RWPE2 (cell line): ENCODE results near the gene DAP.

Source experiments
- ATAC-seq: fragments of 200-7000 bp; cut with Tn5 transposase; 3 replicates; pipeline ENCODE4 v1.9.1; 2021; ENCODE audit warnings: low read depth
- DNase-seq: peaks from one replicate; pipeline ENCODE4 v3.0.0-alpha.2; 2020; ENCODE audit warnings: low spot score
- H3K27ac ChIP-seq: fragments of 450-650 bp; 2 replicates; pipeline ENCODE4 v1.5.1; 2017; ENCODE audit warnings: mild to moderate bottlenecking; ENCODE audit not compliant: poor library complexity, severe bottlenecking
- H3K27me3 ChIP-seq: fragments of 250-450 bp; sonication (Bioruptor Pico); 2 replicates; pipeline ENCODE4 v1.5.1; 2021; ENCODE audit warnings: mild to moderate bottlenecking, moderate library complexity; ENCODE audit not compliant: insufficient read depth, poor library complexity, severe bottlenecking
- H3K36me3 ChIP-seq: fragments of 250-450 bp; sonication (Bioruptor Pico); 2 replicates; pipeline ENCODE4 v1.5.1; 2020; ENCODE audit warnings: low read depth, mild to moderate bottlenecking, moderate library complexity
- H3K4me1 ChIP-seq: fragments of 250-450 bp; sonication (Bioruptor Pico); 2 replicates; pipeline ENCODE4 v1.5.1; 2021; ENCODE audit warnings: mild to moderate bottlenecking, moderate library complexity; ENCODE audit not compliant: insufficient read depth, poor library complexity, severe bottlenecking
- H3K4me3 ChIP-seq: fragments of 250-450 bp; sonication (Bioruptor Pico); 2 replicates; pipeline ENCODE4 v1.5.1; 2021; ENCODE audit warnings: mild to moderate bottlenecking, moderate library complexity; ENCODE audit not compliant: severe bottlenecking
- H3K9me3 ChIP-seq: fragments of 250-450 bp; sonication (Bioruptor Pico); 2 replicates; pipeline ENCODE4 v1.5.1; 2021; ENCODE audit warnings: mild to moderate bottlenecking, moderate library complexity; ENCODE audit not compliant: severe bottlenecking
- CTCF ChIP-seq: fragments of 450-650 bp; IDR thresholded peaks from one replicate; pipeline ENCODE4 v1.5.1; 2017; ENCODE audit warnings: mild to moderate bottlenecking, moderate library complexity; ENCODE audit not compliant: poor library complexity, severe bottlenecking

The DAP gene

GRCh38 chr5:10728679-10729078 is 32.4 kb downstream of the DAP start:
- Histone ChIP-seq H3K4me3 (no peak overlapping the region), H3K27me3 (no peaks in the 10 kb centered on the region), H3K9me3 (no peaks in the 10 kb centered on the region), H3K4me1 (peaks cover 25% of the 10 kb centered on the region), H3K36me3 (peaks cover 39% of the 10 kb centered on the region), H3K27ac (peak overlapping the region; percentile 95)
- no peak for TF ChIP-seq CTCF
- no peak for ATAC-seq
- DNase-seq = no peak

- Histone ChIP-seq H3K4me1 (peaks cover 29% of the 10 kb centered on the region), H3K27ac (peak overlapping the region; percentile 95), H3K27me3 (no peaks in the 10 kb centered on the region), H3K4me3 (no peak overlapping the region), H3K36me3 (peaks cover 34% of the 10 kb centered on the region), H3K9me3 (no peaks in the 10 kb centered on the region)
- no peak for ATAC-seq
- no peak for DNase-seq
- TF ChIP-seq CTCF = no peak
These were observed 33.2 kb downstream of the DAP start for GRCh38 chr5:10727861-10728260.

- no peak for TF ChIP-seq CTCF
These were observed 34.0 kb downstream of the DAP start for GRCh38 chr5:10726913-10727517.

GRCh38 chr5:10726179-10726912 is 34.7 kb downstream of the DAP start:
- H3K27me3 ChIP-seq = no peaks in the 10 kb centered on the region
- DNase-seq (no peak), ATAC-seq (no peak)
- peaks cover 36% of the 10 kb centered on the region for H3K4me1 ChIP-seq
- peaks cover 29% of the 10 kb centered on the region for H3K36me3 ChIP-seq
- no peak overlapping the region for H3K4me3 ChIP-seq
- peak overlapping the region; percentile 95 for H3K27ac ChIP-seq
- H3K9me3 ChIP-seq = no peaks in the 10 kb centered on the region
- no peak for TF ChIP-seq CTCF

More at GRCh38 chr5:10726913-10727517, 34.0 kb downstream of the DAP start:
- Histone ChIP-seq H3K9me3 (no peaks in the 10 kb centered on the region), H3K4me1 (peaks cover 29% of the 10 kb centered on the region), H3K36me3 (peaks cover 29% of the 10 kb centered on the region), H3K27ac (peak overlapping the region; percentile 95), H3K4me3 (no peak overlapping the region), H3K27me3 (no peaks in the 10 kb centered on the region)
- DNase-seq = no peak
- no peak for ATAC-seq

- H3K36me3 ChIP-seq = peaks cover 36% of the 10 kb centered on the region
These were observed 35.4 kb downstream of the DAP start for GRCh38 chr5:10725636-10726035.

More at GRCh38 chr5:10725636-10726035, 35.4 kb downstream of the DAP start:
- Histone ChIP-seq H3K27ac (peak overlapping the region; percentile 95), H3K27me3 (no peaks in the 10 kb centered on the region), H3K4me3 (no peak overlapping the region), H3K9me3 (no peaks in the 10 kb centered on the region), H3K4me1 (peaks cover 41% of the 10 kb centered on the region)
- no peak for DNase-seq
- peak; percentile 33; the same call in 2 of the 3 replicates for ATAC-seq
- TF ChIP-seq CTCF = no peak
